Gastroesophageal sphincter (tissue), 4 donors: ENCODE results near the gene PHF12. TPM values are rescaled to one million over a fixed set of nuclear protein-coding genes. Genes with fewer than 3 reads are reported as not detected.

ENCODE experiments used
- ATAC-seq: fragments of 150-250 bp; one replicate; pipeline ENCODE4 v1.9.1; 2016; ENCODE audit warnings: mild to moderate bottlenecking, moderate library complexity
- H3K27ac ChIP-seq, 4 donors: fragments of 200-600 bp; sonication (generic) in 3 of 4; 1 replicate in 3 of 4; 2 replicates in 1 of 4; pipeline ENCODE4 v1.5.1; 2016 to 2019
- H3K27me3 ChIP-seq: fragments of 200-600 bp; sonication (generic); one replicate; pipeline ENCODE4 v1.5.1; 2019
- H3K36me3 ChIP-seq, 2 donors: fragments of 200-600 bp; sonication (generic); one replicate each; pipeline ENCODE4 v1.5.1; 2019; ENCODE audit warnings: control low read depth in 1 of 2
- H3K4me1 ChIP-seq, 3 donors: fragments of 200-600 bp; sonication (generic); 1 replicate in 2 of 3; 2 replicates in 1 of 3; pipeline ENCODE4 v1.5.1; 2016 to 2019; ENCODE audit warnings: control low read depth in 2 of 3
- H3K4me3 ChIP-seq, 2 donors: fragments of 200-600 bp; sonication (generic); one replicate each; pipeline ENCODE4 v1.5.1; 2019; ENCODE audit warnings: mild to moderate bottlenecking in 1 of 2, moderate library complexity in 1 of 2
- H3K9me3 ChIP-seq, 3 donors: fragments of 200-600 bp; sonication (generic); one replicate each; pipeline ENCODE4 v1.5.1; 2017 to 2019; ENCODE audit warnings: control low read depth in 2 of 3
- EP300 ChIP-seq: sonication (generic); formaldehyde crosslinking; IDR thresholded peaks from one replicate; pipeline ENCODE4 v1.6.1; 2017; ENCODE audit warnings: antibody characterized with exemption, mild to moderate bottlenecking
- POLR2A ChIP-seq, 2 donors: fragments of 450-650 bp; IDR thresholded peaks; one replicate each; pipeline ENCODE4 v1.6.1; 2017; ENCODE audit warnings: antibody characterized with exemption in 2 of 2, mild to moderate bottlenecking in 2 of 2, moderate library complexity in 1 of 2
- POLR2AphosphoS5 ChIP-seq: sonication (generic); formaldehyde crosslinking; IDR thresholded peaks from one replicate; pipeline ENCODE4 v1.6.1; 2017; ENCODE audit warnings: antibody characterized with exemption
- WGBS, 2 donors: methylation state at CpG; one replicate each; pipeline ENCODE4 v1.1.5; 2018; ENCODE audit warnings: low coverage in 1 of 2; 5-methylcytosine and 5-hydroxymethylcytosine counted together
- total RNA-seq, 4 donors: library from RNA; depleted of rRNA; stranded (reverse); fragments of >200 nt; gene quantifications; one replicate each; pipeline ENCODE4 v1.1.0, GENCODE V29; 2016
- TF ChIP-seq, protein P1 (sequence below), 4 experiments: fragments of 200-600 bp in 2 of 4; fragments of 450-650 bp in 2 of 4; sonication (generic) in 1 of 4; IDR thresholded peaks; one replicate each; pipeline ENCODE4 v1.5.1; 2017 to 2019; ENCODE audit warnings: antibody characterized with exemption in 4 of 4, mild to moderate bottlenecking in 2 of 4, moderate library complexity in 2 of 4

Gene PHF12
- total RNA-seq, 4 donors from 2014 or later, result 20.2 to 46.9 (median 37.8) TPM

DNA sequence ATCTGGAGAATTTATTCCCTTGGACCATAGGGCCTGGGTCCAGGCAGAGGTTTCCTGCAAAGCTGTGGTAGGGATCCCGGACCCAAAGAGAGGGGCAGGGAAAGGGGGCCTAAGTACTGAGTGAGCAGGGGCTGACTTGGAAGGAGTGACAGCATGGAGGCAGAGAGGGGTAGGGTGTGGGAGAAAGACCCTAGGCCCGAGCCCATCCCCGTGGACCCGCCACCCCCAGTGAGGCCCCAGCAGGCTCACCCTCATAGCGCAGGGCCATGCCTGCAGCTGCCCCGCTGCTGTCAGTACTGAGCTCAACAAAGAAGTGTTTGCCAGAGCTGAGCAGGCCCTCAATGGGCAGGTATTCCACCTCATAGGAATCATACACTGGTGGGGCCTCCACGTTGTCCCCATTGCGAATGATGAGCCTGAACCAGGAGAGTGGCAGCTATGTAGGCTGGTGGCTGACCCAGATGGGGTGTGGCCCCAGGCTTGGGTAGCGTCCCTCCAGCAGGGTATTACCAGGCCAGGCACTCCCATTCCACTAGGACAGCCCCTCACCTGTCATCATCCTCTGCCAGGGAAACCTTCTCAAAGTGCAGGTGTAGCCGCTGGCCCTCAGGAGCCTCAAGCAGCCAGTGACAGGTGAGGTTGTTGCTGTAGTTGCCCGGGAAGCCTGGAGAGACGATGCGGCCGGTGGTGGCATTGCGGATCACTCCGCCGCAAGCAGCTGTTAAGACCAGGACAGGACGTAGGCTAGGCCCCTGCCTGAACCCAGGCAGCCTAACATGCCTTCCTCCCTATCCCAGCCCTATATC lies 9.1 kb upstream of the PHF12 start:
- peaks cover 0 to 5% of the 10 kb centered on the region in 2 donors for H3K36me3 ChIP-seq
- H3K4me3 ChIP-seq, result no peak overlapping the region
- H3K27me3 ChIP-seq, result peaks cover 11% of the 10 kb centered on the region
- ATAC-seq, result no peak
- no peak for TF ChIP-seq POLR2AphosphoS5
- no peak for TF ChIP-seq POLR2A (IDR thresholded peaks at IDR 0.05)
- TF ChIP-seq EP300, result no peak
- TF ChIP-seq, protein P1, sequence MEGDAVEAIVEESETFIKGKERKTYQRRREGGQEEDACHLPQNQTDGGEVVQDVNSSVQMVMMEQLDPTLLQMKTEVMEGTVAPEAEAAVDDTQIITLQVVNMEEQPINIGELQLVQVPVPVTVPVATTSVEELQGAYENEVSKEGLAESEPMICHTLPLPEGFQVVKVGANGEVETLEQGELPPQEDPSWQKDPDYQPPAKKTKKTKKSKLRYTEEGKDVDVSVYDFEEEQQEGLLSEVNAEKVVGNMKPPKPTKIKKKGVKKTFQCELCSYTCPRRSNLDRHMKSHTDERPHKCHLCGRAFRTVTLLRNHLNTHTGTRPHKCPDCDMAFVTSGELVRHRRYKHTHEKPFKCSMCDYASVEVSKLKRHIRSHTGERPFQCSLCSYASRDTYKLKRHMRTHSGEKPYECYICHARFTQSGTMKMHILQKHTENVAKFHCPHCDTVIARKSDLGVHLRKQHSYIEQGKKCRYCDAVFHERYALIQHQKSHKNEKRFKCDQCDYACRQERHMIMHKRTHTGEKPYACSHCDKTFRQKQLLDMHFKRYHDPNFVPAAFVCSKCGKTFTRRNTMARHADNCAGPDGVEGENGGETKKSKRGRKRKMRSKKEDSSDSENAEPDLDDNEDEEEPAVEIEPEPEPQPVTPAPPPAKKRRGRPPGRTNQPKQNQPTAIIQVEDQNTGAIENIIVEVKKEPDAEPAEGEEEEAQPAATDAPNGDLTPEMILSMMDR (IDR thresholded peaks at IDR 0.05), result no peak
- peaks cover 0 to 1% (median 0%) of the 10 kb centered on the region in 3 donors for H3K4me1 ChIP-seq
- WGBS, 2 donors, result 75 to 83% methylated on average over 1 to 2 of the region's 18 CpGs
- H3K9me3 ChIP-seq, result no peaks in the 10 kb centered on the region
- H3K27ac ChIP-seq, result no peak overlapping the region

DNA sequence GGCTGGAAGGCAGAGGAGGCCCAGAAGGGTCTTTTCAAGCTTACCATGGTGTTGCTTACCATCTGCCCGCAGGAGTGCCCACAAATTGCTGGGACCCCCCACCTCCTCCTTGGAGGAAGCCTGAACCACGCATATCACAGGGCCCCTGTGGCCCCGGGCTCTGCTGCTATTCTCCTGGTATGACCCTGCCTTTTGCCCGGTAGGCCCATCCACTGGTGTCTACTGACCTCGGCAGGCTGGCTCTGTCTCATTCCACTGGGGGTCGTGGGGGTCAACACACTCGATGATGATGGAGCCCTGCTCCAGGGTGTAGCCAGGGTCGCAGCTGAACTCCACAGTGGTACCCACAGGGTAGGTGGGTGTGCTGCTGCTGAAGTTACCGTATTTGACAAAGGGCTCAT lies 8.2 kb upstream of the PHF12 start:
- no peak for ATAC-seq

DNA sequence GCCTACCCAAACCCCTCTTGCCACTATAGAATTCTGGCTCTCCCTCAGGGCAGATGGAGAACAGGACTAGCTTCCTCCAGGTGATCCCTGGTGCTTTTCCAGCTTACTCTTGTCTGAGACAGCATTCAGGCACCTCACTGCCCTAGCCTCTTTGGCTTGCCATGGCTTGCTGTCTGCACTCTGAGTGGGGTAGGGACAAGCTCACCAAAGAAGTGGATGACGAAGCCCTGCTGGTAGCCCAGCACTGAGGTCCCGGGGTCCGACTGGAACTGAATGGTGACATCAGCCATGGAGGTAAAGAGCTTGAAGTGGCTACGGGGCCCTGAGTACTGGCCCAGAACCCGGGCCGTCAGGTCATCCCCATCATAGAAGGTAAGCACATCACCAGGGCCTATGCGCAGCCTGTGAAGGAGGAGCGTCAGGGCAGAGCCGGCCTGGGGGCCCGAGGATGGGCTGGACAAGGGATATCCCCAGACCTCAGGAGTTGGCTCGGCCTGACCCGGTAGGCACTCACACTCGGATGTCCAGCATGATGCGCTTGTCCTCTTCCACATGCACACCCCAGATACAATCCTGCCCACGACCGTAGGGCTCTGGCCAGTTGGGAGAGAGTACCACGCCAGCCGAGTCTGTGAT lies 7.6 kb upstream of the PHF12 start:
- H3K27me3 ChIP-seq, result peaks cover 3% of the 10 kb centered on the region
- ATAC-seq, result no peak
- H3K4me3 ChIP-seq, result no peak overlapping the region
- no peaks in the 10 kb centered on the region for H3K9me3 ChIP-seq
- H3K36me3 ChIP-seq, result peaks cover 0 to 5% of the 10 kb centered on the region in 2 donors
- WGBS, 2 donors, result 95% methylated on average over 4 of the region's 18 CpGs; no CpG with 5 or more reads in 1 of the 2 donors
- H3K27ac ChIP-seq, result no peak overlapping the region
- TF ChIP-seq, protein P1 (IDR thresholded peaks at IDR 0.05), result no peak
- TF ChIP-seq POLR2AphosphoS5 (no peak), POLR2A (IDR thresholded peaks at IDR 0.05) (no peak), EP300 (no peak)
- no peaks in the 10 kb centered on the region for H3K4me1 ChIP-seq

More for the DNA sequence above, 8.2 kb upstream of the PHF12 start:
- TF ChIP-seq POLR2A (IDR thresholded peaks at IDR 0.05) (no peak), EP300 (no peak), POLR2AphosphoS5 (no peak)
- TF ChIP-seq, protein P1 (IDR thresholded peaks at IDR 0.05), result no peak
- Histone ChIP-seq H3K36me3 (peaks cover 0 to 5% of the 10 kb centered on the region in 2 donors), H3K27ac (no peak overlapping the region), H3K4me3 (no peak overlapping the region), H3K9me3 (no peaks in the 10 kb centered on the region), H3K4me1 (no peaks in the 10 kb centered on the region), H3K27me3 (peaks cover 7% of the 10 kb centered on the region)
- no CpG with 5 or more reads among the region's 9 CpGs for WGBS, 2 donors

DNA sequence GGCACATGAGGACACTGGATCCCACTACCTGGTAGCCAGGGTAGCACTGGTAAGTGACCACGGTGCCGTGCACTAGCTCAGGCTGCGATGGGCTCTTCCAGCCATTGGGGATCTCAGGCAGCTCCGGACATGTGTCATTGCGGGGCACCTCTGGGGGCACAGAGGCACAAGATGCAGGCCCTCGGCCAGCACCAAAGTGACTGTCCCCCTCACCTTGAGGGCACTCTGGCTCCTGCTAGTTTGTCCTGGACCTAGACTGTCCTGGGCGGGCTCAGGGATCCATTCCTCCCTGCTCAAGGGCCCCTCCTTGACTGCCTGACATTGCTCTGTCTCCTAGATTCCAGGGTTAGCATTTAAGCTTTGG lies 6.7 kb upstream of the PHF12 start:
- no peaks in the 10 kb centered on the region for H3K9me3 ChIP-seq
- WGBS, 2 donors, result 100% methylated on average over 3 of the region's 7 CpGs; no CpG with 5 or more reads in 1 of the 2 donors
- no peaks in the 10 kb centered on the region for H3K27me3 ChIP-seq
- H3K4me3 ChIP-seq, result no peak overlapping the region
- no peak overlapping the region for H3K27ac ChIP-seq
- TF ChIP-seq, protein P1 (IDR thresholded peaks at IDR 0.05), result no peak
- TF ChIP-seq EP300 (no peak), POLR2A (IDR thresholded peaks at IDR 0.05) (no peak), POLR2AphosphoS5 (no peak)
- peaks cover 0 to 9% (median 2%) of the 10 kb centered on the region in 3 donors for H3K4me1 ChIP-seq
- H3K36me3 ChIP-seq, result peaks cover 0 to 5% of the 10 kb centered on the region in 2 donors
- ATAC-seq, result no peak
